A673 (cell line): ENCODE measurements around the gene KLF16. TPM values are rescaled to one million over a fixed set of nuclear protein-coding genes. Genes with fewer than 3 reads are reported as not detected.

Experiments
- BruUV-seq: library from RNA; stranded (reverse); fragments of 400-500 nt; replicated peaks from 2 replicates; lab custom pipeline; 2021; lab: Mats Ljungman, UMichigan
- CTCF ChIA-PET: fragments of 300-600 bp; sonication (Branson Sonifier 250); formaldehyde crosslinking; loops from one replicate; lab custom pipeline; 2022; ENCODE audit warnings: antibody characterized with exemption; lab: Charles Lee
- POLR2A ChIA-PET: fragments of 300-600 bp; sonication (Branson Sonifier 250); formaldehyde crosslinking; loops from one replicate; lab custom pipeline; 2022; ENCODE audit warnings: antibody characterized with exemption; ENCODE audit not compliant: low non-redundant PET; lab: Charles Lee
- DNase-seq: peaks from one replicate; pipeline ENCODE4 v3.0.0-alpha.2; 2015; ENCODE audit warnings: low spot score
- H3K27ac ChIP-seq: fragments of 200-600 bp; sonication (generic); 2 replicates; pipeline ENCODE4 v1.5.1; 2016; ENCODE audit warnings: mixed run types, low read depth, mild to moderate bottlenecking, mixed read lengths, antibody characterized with exemption, low read length; ENCODE audit not compliant: poor library complexity, severe bottlenecking
- H3K27me3 ChIP-seq: fragments of 200-600 bp; sonication (generic); replicated peaks from 2 replicates; pipeline ENCODE4 v1.6.1; 2017; ENCODE audit warnings: mixed run types, low read depth, mild to moderate bottlenecking, mixed read lengths, antibody characterized with exemption, low read length; ENCODE audit not compliant: insufficient read depth, poor library complexity
- H3K36me3 ChIP-seq: fragments of 200-600 bp; sonication (generic); 2 replicates; pipeline ENCODE4 v1.6.1; 2016; ENCODE audit warnings: mixed run types, mild to moderate bottlenecking, mixed read lengths, antibody characterized with exemption, low read length; ENCODE audit not compliant: insufficient read depth, poor library complexity, severe bottlenecking
- H3K4me1 ChIP-seq: fragments of 200-600 bp; sonication (generic); 2 replicates; pipeline ENCODE4 v1.6.1; 2017; ENCODE audit warnings: mixed run types, mild to moderate bottlenecking, mixed read lengths, antibody characterized with exemption, low read length; ENCODE audit not compliant: insufficient read depth, poor library complexity, severe bottlenecking
- H3K4me3 ChIP-seq: fragments of 200-600 bp; sonication (generic); 2 replicates; pipeline ENCODE4 v1.5.1; 2016; ENCODE audit warnings: low read depth, mixed run types, mild to moderate bottlenecking, mixed read lengths, low read length; ENCODE audit not compliant: poor library complexity, severe bottlenecking
- H3K9me3 ChIP-seq: fragments of 200-600 bp; sonication (generic); 2 replicates; pipeline ENCODE4 v1.6.1; 2016; ENCODE audit warnings: mixed run types, low read depth, mild to moderate bottlenecking, mixed read lengths, antibody characterized with exemption, low read length; ENCODE audit not compliant: poor library complexity, severe bottlenecking
- CTCF ChIP-seq: fragments of 300-800, 200-600 bp; sonication (generic); conservative IDR thresholded peaks from 2 replicates; pipeline ENCODE4 v1.5.1; 2017; ENCODE audit warnings: low read depth, mild to moderate bottlenecking, antibody characterized with exemption, low read length, moderate library complexity, mixed read lengths
- EZH2 ChIP-seq: fragments of 200-600 bp; sonication (generic); IDR thresholded peaks from 2 replicates; pipeline ENCODE4 v1.6.1; 2017; ENCODE audit warnings: borderline replicate concordance, low read depth, mild to moderate bottlenecking, mixed read lengths, antibody characterized with exemption, low read length; ENCODE audit not compliant: poor library complexity, severe bottlenecking
- intact Hi-C: fragments of 100-400 bp; cut with micrococcal nuclease; formaldehyde crosslinking; loops from one replicate; pipeline ENCODE4 v1.10.0; 2022; ENCODE audit not compliant: unreplicated experiment
- total RNA-seq: library from RNA; stranded (reverse); gene quantifications from 2 replicates; pipeline ENCODE4 v1.2.3, GENCODE V29; 2021

Gene KLF16
- total RNA-seq, 1 experiment from 2014 or later, result 46.8 TPM

- intact Hi-C loops, result no loop called here
- Histone ChIP-seq H3K36me3 (peaks cover 6% of the 10 kb centered on the region), H3K27me3 (no peaks in the 10 kb centered on the region), H3K4me3 (peak overlapping the region; percentile 77), H3K27ac (peak overlapping the region; percentile 95), H3K4me1 (peaks cover 17% of the 10 kb centered on the region), H3K9me3 (no peaks in the 10 kb centered on the region)
- ChIA-PET CTCF (no interaction called here), POLR2A (interaction anchor here (0.6 kb wide), 1 partner anchor 18 kb away, joined by 4 read pairs; no protein-coding TSS in a partner anchor)
- TF ChIP-seq CTCF (no peak), EZH2 (no peak)
- TSS peak; percentile 63 for BruUV-seq
- DNase-seq, result no peak
Measured at GRCh38 chr19:1905863-1906375, 42.5 kb upstream of the KLF16 start.

DNA sequence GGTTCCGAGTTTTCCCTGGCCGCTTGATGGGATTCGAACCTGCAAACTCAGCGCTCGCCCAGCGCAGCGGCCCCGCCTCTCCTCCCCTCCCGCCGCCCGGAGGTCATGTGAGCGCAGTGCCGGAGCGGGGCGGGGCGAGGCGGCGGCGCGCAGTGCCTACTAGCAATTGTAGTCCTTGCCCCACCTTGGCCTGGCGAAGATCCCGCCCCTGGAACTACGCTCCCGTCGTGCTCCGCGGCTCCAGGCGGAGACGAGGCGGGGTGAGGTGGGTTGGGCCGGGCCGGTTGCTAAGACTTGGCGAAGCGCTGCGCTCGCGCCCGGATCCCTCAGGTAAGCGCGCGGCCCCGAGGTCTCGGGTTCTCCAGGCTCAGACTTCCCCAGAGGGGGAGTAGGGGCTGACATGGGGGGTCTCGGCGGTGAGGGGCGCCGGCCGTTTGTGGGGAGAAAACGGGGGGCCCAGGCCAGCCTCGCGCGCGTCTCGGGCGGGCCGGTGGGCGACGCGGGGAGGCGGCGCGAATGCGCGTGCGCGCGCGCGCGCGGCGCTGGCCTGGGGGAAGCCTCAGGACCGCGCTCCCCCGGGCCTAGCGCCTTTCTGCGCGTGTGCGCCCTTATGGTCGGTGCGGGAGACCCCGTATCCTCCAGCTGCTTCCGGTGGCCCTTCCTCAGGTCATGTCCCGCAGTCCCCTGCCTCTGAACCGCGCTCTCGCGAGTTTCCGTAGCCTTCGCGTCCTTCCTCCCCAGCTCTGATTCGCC, 41.9 kb upstream of the KLF16 start, which contains the start of the genes ADAT3 and SCAMP4:
ADAT3 (plus strand) TSS at position 290 of the 753 bp plus-strand sequence. CDS start 6,649 bp downstream, outside the sequence.
SCAMP4 (plus strand) TSS at position 290 of the 753 bp plus-strand sequence. CDS start 9,621 bp downstream, outside the sequence.
- POLR2A ChIA-PET, result interaction anchor here (0.6 kb wide), 1 partner anchor 18 kb away, joined by 4 read pairs; no protein-coding TSS in a partner anchor
- BruUV-seq, result no TSS peak
- intact Hi-C loops, result no loop called here
- Histone ChIP-seq H3K36me3 (peaks cover 6% of the 10 kb centered on the region), H3K27ac (peak within 1 kb of the TSS; percentile 95), H3K4me3 (peak within 1 kb of the TSS; percentile 77), H3K27me3 (no peaks in the 10 kb centered on the region), H3K4me1 (peaks cover 17% of the 10 kb centered on the region), H3K9me3 (no peaks in the 10 kb centered on the region)
- CTCF ChIA-PET, result no interaction called here
- peak; percentile 99 for DNase-seq
- TF ChIP-seq EZH2, result no peak

DNA sequence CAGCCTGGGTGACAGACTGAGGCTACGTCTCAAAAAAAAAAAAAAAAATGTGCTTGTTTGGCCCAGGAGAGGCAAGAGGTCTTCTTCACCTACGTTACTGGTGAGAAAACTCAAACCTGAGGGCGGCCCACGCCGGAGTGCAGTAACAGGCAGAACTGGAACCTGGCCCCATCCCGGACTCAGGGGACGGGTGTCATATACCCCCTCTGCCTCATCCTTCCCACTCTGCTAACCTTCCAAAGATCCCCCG, 41.4 kb upstream of the KLF16 start:
- intact Hi-C loops, result no loop called here
- Histone ChIP-seq H3K4me3 (peak overlapping the region; percentile 77), H3K27me3 (no peaks in the 10 kb centered on the region), H3K36me3 (peaks cover 6% of the 10 kb centered on the region), H3K9me3 (no peaks in the 10 kb centered on the region), H3K27ac (peak overlapping the region; percentile 95), H3K4me1 (peaks cover 17% of the 10 kb centered on the region)
- BruUV-seq, result no TSS peak
- ChIA-PET POLR2A (no interaction called here), CTCF (no interaction called here)
- no peak for DNase-seq
- TF ChIP-seq CTCF (no peak), EZH2 (no peak)
